ENCODE data around the gene FHIT.

GRCh38 chr3:59856934-59857460 is 1394.3 kb downstream of the FHIT start:
- no peak for TF ChIP-seq POLR2A (IDR thresholded peaks at IDR 0.05)
- TF ChIP-seq, protein P1, sequence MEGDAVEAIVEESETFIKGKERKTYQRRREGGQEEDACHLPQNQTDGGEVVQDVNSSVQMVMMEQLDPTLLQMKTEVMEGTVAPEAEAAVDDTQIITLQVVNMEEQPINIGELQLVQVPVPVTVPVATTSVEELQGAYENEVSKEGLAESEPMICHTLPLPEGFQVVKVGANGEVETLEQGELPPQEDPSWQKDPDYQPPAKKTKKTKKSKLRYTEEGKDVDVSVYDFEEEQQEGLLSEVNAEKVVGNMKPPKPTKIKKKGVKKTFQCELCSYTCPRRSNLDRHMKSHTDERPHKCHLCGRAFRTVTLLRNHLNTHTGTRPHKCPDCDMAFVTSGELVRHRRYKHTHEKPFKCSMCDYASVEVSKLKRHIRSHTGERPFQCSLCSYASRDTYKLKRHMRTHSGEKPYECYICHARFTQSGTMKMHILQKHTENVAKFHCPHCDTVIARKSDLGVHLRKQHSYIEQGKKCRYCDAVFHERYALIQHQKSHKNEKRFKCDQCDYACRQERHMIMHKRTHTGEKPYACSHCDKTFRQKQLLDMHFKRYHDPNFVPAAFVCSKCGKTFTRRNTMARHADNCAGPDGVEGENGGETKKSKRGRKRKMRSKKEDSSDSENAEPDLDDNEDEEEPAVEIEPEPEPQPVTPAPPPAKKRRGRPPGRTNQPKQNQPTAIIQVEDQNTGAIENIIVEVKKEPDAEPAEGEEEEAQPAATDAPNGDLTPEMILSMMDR (IDR thresholded peaks at IDR 0.05 in 4 of 5, conservative IDR thresholded peaks at IDR 0.05 in 1 of 5): no peak
